Right lobe of liver (tissue), 6 donors: ENCODE results near the gene NID2. TPM values are rescaled to one million over a fixed set of nuclear protein-coding genes. Genes with fewer than 3 reads are reported as not detected.

ENCODE experiments used
- ATAC-seq, 4 donors: fragments of 200-7000 bp; cut with Tn5 transposase; one replicate each; pipeline ENCODE4 v1.9.1; 2020; ENCODE audit warnings: mild to moderate bottlenecking in 4 of 4, moderate library complexity in 4 of 4
- DNase-seq, 3 donors: peaks; one replicate each; pipeline ENCODE4 v3.0.0-alpha.2; 2020
- H3K27ac ChIP-seq, 3 donors: fragments of 200-600 bp; one replicate each; pipeline ENCODE4 v1.8.0; 2022
- H3K27me3 ChIP-seq, 2 donors: fragments of 200-600 bp; one replicate each; pipeline ENCODE4 v1.8.0; 2022
- H3K36me3 ChIP-seq, 4 donors: fragments of 200-600 bp; sonication (generic) in 1 of 4; one replicate each; pipeline versions ENCODE4 v1.5.1 to v1.8.0; 2017 to 2022; ENCODE audit warnings: control low read depth in 1 of 4
- H3K4me1 ChIP-seq, 4 donors: fragments of 200-600 bp; sonication (generic) in 1 of 4; one replicate each; pipeline versions ENCODE4 v1.5.1 to v1.8.0; 2017 to 2022; ENCODE audit warnings: control low read depth in 1 of 4
- H3K4me3 ChIP-seq, 3 donors: fragments of 200-600 bp; one replicate each; pipeline ENCODE4 v1.8.0; 2022
- H3K9me3 ChIP-seq, 4 donors: fragments of 200-600 bp; sonication (generic) in 1 of 4; one replicate each; pipeline versions ENCODE4 v1.5.1 to v1.8.0; 2017 to 2022; ENCODE audit warnings: control low read depth in 1 of 4
- POLR2A ChIP-seq: fragments of 450-650 bp; IDR thresholded peaks from one replicate; pipeline ENCODE4 v1.6.1; 2017; ENCODE audit warnings: antibody characterized with exemption, mild to moderate bottlenecking
- WGBS: methylation state at CpG from one replicate; pipeline ENCODE4 v1.1.6; 2018; ENCODE audit warnings: low coverage, low lambda C conversion rate; ENCODE audit not compliant: insufficient coverage; ENCODE audit errors: missing lambda C conversion rate; 5-methylcytosine and 5-hydroxymethylcytosine counted together
- intact Hi-C, 2 donors: fragments of 100-400 bp; cut with DNase I; formaldehyde crosslinking; loops; one replicate each; pipeline versions ENCODE4 v1.11.2 to v1.14.1; 2022
- total RNA-seq, 6 experiments: library from RNA; depleted of rRNA in 2 of 6; stranded (reverse); fragments of >200 nt in 2 of 6; fragmentation: NEBNext Ultra II Directional in 3 of 6; extraction: Animal tissue kit (Norgen Biotek cat#: 25700) in 3 of 6; gene quantifications; one replicate each; pipeline versions ENCODE4 v1.1.0 to v1.2.4, GENCODE V29; 2016 to 2023
- TF ChIP-seq, protein P1 (sequence below), 4 donors: fragments of 200-600 bp in 3 of 4; fragments of 450-650 bp in 1 of 4; IDR thresholded peaks; one replicate each; pipeline versions ENCODE4 v1.5.1 to v1.8.0; 2016 to 2022; ENCODE audit warnings: antibody characterized with exemption in 4 of 4, mild to moderate bottlenecking in 2 of 4
- donor health status: DM: no; HTN: yes; CAD: no.
- donor health status: DM: no; HTN: no; CAD: no.
- donor health status: DM: no; HTN: no; CAD: no.
- donor health status: DM: no; HTN: yes; CAD: no.
- donor health status: DM: no; HTN: yes; CAD: no.

Gene NID2
- total RNA-seq, 6 experiments from 2014 or later: 1.7 to 12.9 (median 4.5) TPM

GRCh38 chr14:52011523-52011922, 57.3 kb downstream of the NID2 start:
- Histone ChIP-seq H3K27me3 (no peaks in the 10 kb centered on the region), H3K36me3 (peaks cover 0 to 33% (median 12%) of the 10 kb centered on the region in 4 donors), H3K27ac (no peak overlapping the region), H3K4me1 (peaks cover 0 to 31% (median 4%) of the 10 kb centered on the region in 4 donors), H3K9me3 (no peaks in the 10 kb centered on the region), H3K4me3 (no peak overlapping the region)
- ATAC-seq (no peak), DNase-seq (no peak)
- intact Hi-C loops: no loop called here
- TF ChIP-seq POLR2A: no peak
- TF ChIP-seq, protein P1, sequence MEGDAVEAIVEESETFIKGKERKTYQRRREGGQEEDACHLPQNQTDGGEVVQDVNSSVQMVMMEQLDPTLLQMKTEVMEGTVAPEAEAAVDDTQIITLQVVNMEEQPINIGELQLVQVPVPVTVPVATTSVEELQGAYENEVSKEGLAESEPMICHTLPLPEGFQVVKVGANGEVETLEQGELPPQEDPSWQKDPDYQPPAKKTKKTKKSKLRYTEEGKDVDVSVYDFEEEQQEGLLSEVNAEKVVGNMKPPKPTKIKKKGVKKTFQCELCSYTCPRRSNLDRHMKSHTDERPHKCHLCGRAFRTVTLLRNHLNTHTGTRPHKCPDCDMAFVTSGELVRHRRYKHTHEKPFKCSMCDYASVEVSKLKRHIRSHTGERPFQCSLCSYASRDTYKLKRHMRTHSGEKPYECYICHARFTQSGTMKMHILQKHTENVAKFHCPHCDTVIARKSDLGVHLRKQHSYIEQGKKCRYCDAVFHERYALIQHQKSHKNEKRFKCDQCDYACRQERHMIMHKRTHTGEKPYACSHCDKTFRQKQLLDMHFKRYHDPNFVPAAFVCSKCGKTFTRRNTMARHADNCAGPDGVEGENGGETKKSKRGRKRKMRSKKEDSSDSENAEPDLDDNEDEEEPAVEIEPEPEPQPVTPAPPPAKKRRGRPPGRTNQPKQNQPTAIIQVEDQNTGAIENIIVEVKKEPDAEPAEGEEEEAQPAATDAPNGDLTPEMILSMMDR (IDR thresholded peaks at IDR 0.05): no peak
- WGBS: 83% methylated on average over 6 of the region's 9 CpGs

DNA sequence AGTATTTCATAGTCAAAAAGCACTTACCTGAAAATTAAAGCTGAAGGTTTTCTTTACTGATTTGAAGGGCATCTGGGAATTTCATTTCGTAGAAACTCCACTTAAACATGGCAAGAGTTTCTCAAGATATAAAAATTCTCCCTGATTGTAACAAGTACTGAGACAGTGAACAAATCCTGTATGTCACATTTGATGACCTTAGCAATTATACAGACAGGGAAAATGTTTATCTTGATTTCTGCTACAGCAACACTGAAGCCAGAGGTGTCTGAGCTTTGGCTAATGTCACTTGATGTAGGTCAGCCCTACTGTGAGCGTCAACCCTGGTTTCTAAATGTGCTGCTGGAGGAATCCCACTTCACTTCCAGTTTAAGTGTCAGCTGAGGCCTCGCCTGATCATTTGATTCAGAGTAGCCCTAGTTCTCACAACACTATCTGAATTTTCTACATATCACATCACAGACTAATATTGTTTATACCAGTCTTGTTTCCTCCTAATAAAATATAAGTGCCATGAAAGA, 58.6 kb downstream of the NID2 start:
- 88% methylated on average over 2 of the region's 3 CpGs for WGBS

GRCh38 chr14:52008136-52008535, 60.7 kb downstream of the NID2 start:
- Histone ChIP-seq H3K36me3 (peaks cover 0 to 58% (median 17%) of the 10 kb centered on the region in 4 donors), H3K27me3 (no peaks in the 10 kb centered on the region), H3K9me3 (no peaks in the 10 kb centered on the region), H3K27ac (peak overlapping the region in 1 of 3 donors; percentile 1), H3K4me1 (peaks cover 0 to 40% (median 10%) of the 10 kb centered on the region in 4 donors), H3K4me3 (no peak overlapping the region)
- no peak for TF ChIP-seq POLR2A
- TF ChIP-seq, protein P1 (IDR thresholded peaks at IDR 0.05): no peak
- 87% methylated on average over 4 of the region's 4 CpGs for WGBS
- intact Hi-C loops: no loop called here
- ATAC-seq: no peak
- no peak for DNase-seq

More for the DNA sequence above, 58.6 kb downstream of the NID2 start:
- Histone ChIP-seq H3K4me3 (no peak overlapping the region), H3K27ac (no peak overlapping the region), H3K4me1 (peaks cover 0 to 31% (median 6%) of the 10 kb centered on the region in 4 donors), H3K36me3 (peaks cover 0 to 44% (median 12%) of the 10 kb centered on the region in 4 donors), H3K27me3 (no peaks in the 10 kb centered on the region), H3K9me3 (no peaks in the 10 kb centered on the region)
- intact Hi-C loops: no loop called here
- no peak for DNase-seq
- TF ChIP-seq, protein P1 (IDR thresholded peaks at IDR 0.05): no peak
- no peak for TF ChIP-seq POLR2A
- ATAC-seq: no peak

DNA sequence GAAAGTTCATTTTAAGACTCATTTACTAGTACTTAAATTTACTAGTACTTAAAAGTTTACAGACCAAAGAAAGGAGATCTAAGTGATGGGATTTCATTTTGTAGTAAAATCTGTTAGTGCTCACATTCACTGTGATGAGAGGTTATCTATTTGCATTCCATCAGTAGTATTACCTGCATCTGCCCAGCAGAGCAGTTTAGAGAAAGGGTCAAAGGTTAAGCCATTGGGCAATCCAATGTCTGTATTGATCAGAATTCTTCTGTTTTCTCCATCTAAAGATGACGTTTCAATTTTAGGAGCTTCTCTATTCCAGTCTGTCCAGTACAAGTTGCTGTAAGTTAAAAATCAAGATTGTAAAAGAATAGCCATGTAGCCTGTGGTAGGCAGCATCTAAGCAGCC, 61.2 kb downstream of the NID2 start:
- H3K4me1 ChIP-seq: peaks cover 0 to 40% (median 12%) of the 10 kb centered on the region in 4 donors
- WGBS: 45% methylated on average over 1 of the region's 1 CpG
- ATAC-seq (peak; percentile 77 to 91 (median 84)), DNase-seq (no peak)
- H3K4me3 ChIP-seq: no peak overlapping the region
- H3K27me3 ChIP-seq: no peaks in the 10 kb centered on the region
- peak overlapping the region in 1 of 3 donors; percentile 1 for H3K27ac ChIP-seq
- intact Hi-C loops: no loop called here
- TF ChIP-seq POLR2A: no peak
- TF ChIP-seq, protein P1 (IDR thresholded peaks at IDR 0.05): peak in 1 of 4 donors; percentile 23
- H3K9me3 ChIP-seq: no peaks in the 10 kb centered on the region
- peaks cover 0 to 58% (median 17%) of the 10 kb centered on the region in 4 donors for H3K36me3 ChIP-seq
